ENCODE results near the gene FRG1.
"Not testable (repeated sequence)": the region's sequence is repeated elsewhere in the genome, so short reads cannot be mapped to it uniquely, and the experiment has no call there.

FRG1 gene

DNA sequence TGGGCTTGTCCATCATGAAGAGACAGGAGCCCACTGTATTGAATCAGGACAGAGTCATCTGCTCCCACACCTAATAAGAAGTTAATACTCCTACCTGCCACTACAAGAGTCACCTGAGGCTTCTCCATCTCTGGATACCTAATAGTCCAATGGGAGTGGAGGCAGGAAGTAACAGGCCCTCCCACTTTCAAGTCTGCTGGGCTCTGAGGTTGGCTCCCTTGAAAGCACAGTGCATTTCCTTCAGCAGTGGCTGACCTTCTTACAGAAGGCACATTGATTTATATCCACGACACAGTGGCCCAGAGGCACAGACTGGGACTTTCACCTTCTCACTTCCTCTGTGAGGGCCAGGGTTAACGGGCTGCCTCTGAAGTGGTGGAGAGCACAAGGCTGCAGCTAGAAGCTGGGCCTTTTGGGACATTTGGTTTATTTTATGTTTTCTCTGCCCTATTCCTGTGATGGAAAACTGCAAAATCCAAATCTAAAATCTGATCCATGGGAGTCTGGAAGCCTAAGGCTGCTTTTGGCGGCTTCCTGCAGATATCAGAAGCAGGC, 48.3 kb downstream of the FRG1 start:
- Histone ChIP-seq H3K9ac (ENCODE audit: low read depth, low read length) (no peak overlapping the region), H3K9me3 (ENCODE audit: control insufficient read depth, insufficient read depth, low read length) (peaks cover 21% of the 10 kb centered on the region), H3K36me3 (ENCODE audit: control insufficient read depth, insufficient read depth, low read length) (no peaks in the 10 kb centered on the region), H3K4me3 (ENCODE audit: low read depth, low read length) (no peak overlapping the region), H3K27ac (ENCODE audit: low read depth, low read length) (no peak overlapping the region), H3K27me3 (ENCODE audit: control insufficient read depth, insufficient read depth, low read length) (no peaks in the 10 kb centered on the region), H3K4me1 (ENCODE audit: control insufficient read depth, insufficient read depth, low read length) (no peaks in the 10 kb centered on the region)

DNA sequence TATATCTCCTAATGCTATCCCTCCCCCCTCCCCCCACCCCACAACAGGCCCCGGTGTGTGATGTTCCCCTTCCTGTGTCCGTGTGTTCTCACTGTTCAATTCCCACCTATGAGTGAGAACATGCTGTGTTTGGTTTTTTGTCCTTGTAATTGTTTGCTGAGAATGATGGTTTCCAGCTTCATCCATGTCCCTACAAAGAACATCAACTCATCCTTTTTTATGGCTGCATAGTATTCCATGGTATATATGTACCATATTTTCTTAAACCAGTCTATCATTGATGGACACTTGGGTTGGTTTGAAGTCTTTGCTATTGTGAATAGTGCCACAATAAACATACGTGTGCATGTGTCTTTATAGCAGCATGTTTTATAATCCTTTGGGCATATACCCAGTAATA, 49.3 kb downstream of the FRG1 start:
- H3K9ac ChIP-seq (ENCODE audit: low read depth, low read length); H3K27me3 ChIP-seq (ENCODE audit: control insufficient read depth, insufficient read depth, low read length); H3K27ac ChIP-seq (ENCODE audit: low read depth, low read length); H3K36me3 ChIP-seq (ENCODE audit: control insufficient read depth, insufficient read depth, low read length); H3K4me3 ChIP-seq (ENCODE audit: low read depth, low read length); H3K4me1 ChIP-seq (ENCODE audit: control insufficient read depth, insufficient read depth, low read length): not testable (repeated sequence)
- peaks cover 25% of the 10 kb centered on the region for H3K9me3 ChIP-seq (ENCODE audit: control insufficient read depth, insufficient read depth, low read length)

Data from HUES48 (cell line).